Adrenal gland (tissue), 12 donors: ENCODE results near the gene FBXO24. TPM values are rescaled to one million over a fixed set of nuclear protein-coding genes. Genes with fewer than 3 reads are reported as not detected.
A peak's percentile ranks its signal among the peaks of the same experiment; 100 is the strongest.

Experiments
- DNase-seq, 7 donors: peaks; one replicate each; pipeline ENCODE4 v3.0.0-alpha.2; 2019 to 2020
- H3K27ac ChIP-seq, 5 donors: fragments of 200-600 bp; sonication (generic) in 4 of 5; 1 replicate in 3 of 5; 2 replicates in 2 of 5; pipeline versions ENCODE4 v1.5.1 to v1.8.0; 2016 to 2020; ENCODE audit warnings: mild to moderate bottlenecking in 1 of 5
- H3K27me3 ChIP-seq: fragments of 200-600 bp; 2 replicates; pipeline ENCODE4 v1.8.0; 2021
- H3K36me3 ChIP-seq, 2 donors: fragments of 200-600 bp; replicated peaks in 1 of 2; 1 replicate in 1 of 2; 2 replicates in 1 of 2; pipeline versions ENCODE4 v1.5.1 to v1.8.0; 2018 to 2022
- H3K4me1 ChIP-seq, 2 donors: fragments of 200-600 bp; replicated peaks in 1 of 2; 1 replicate in 1 of 2; 2 replicates in 1 of 2; pipeline versions ENCODE4 v1.5.1 to v1.8.0; 2018 to 2021
- H3K4me3 ChIP-seq, 4 donors: fragments of 200-600 bp; sonication (generic) in 3 of 4; one replicate each; pipeline ENCODE4 v1.5.1; 2016 to 2018
- H3K9me3 ChIP-seq, 3 donors: fragments of 200-600 bp; sonication (generic) in 1 of 3; replicated peaks in 1 of 3; 1 replicate in 2 of 3; 2 replicates in 1 of 3; pipeline versions ENCODE4 v1.5.1 to v1.8.0; 2016 to 2021
- POLR2A ChIP-seq, 2 donors: fragments of 450-650 bp; IDR thresholded peaks; one replicate each; pipeline ENCODE4 v1.6.1; 2017; ENCODE audit warnings: antibody characterized with exemption in 2 of 2, mild to moderate bottlenecking in 2 of 2, moderate library complexity in 1 of 2
- WGBS, 4 donors: extraction: QIAGEN DNeasy Blood & Tissue Kit in 2 of 4; methylation state at CpG; one replicate each; pipeline versions ENCODE4 v1.1.5 to v1.1.7; 2013 to 2017; 5-methylcytosine and 5-hydroxymethylcytosine counted together
- intact Hi-C, 2 donors: fragments of 100-400 bp; cut with DNase I; formaldehyde crosslinking; loops; one replicate each; pipeline versions ENCODE4 v1.14.1 to v1.15.0; 2022 to 2023
- polyA plus RNA-seq, 3 donors: library from polyadenylated mRNA; stranded (reverse); fragments of 200-250 nt in 2 of 3; fragments of 350-450 nt in 1 of 3; fragmentation: Illumina TruSeq in 1 of 3; extraction: RNeasy Lipid Tissue Mini Kit (QIAGEN cat#74804) in 1 of 3; gene quantifications; one replicate each; pipeline ENCODE4 v1.2.3, GENCODE V29; 2013 to 2014
- total RNA-seq, 9 donors: library from RNA; depleted of rRNA in 4 of 9; stranded (reverse); fragments of >200 nt in 4 of 9; fragments of 120-200 nt in 1 of 9; fragmentation: NEBNext Ultra II Directional in 1 of 9; extraction: Animal tissue kit (Norgen Biotek cat#: 25700) in 1 of 9; gene quantifications; one replicate each; pipeline versions ENCODE4 v1.1.0 to v1.2.4, GENCODE V29; 2013 to 2023
- TF ChIP-seq, protein P1 (sequence below), 6 experiments: fragments of 450-650 bp in 4 of 6; fragments of 200-600 bp in 2 of 6; sonication (generic) in 1 of 6; IDR thresholded peaks; 1 replicate in 5 of 6; 2 replicates in 1 of 6; pipeline versions ENCODE4 v1.5.1 to v1.8.0; 2016 to 2021; ENCODE audit warnings: antibody characterized with exemption in 6 of 6, mild to moderate bottlenecking in 2 of 6, moderate library complexity in 1 of 6
- donor health status: healthy with polysubstance abuse.
- donor health status: Bipolar disorder and iron deficiency.
- donor health status: DM: yes; HTN: yes; CAD: no.
- donor health status: DM: no; HTN: no; CAD: no.
- donor health status: DM: no; HTN: no; CAD: no.
- donor health status: DM: yes; HTN: yes; CAD: no.

FBXO24 gene
- total and polyA plus RNA-seq, 12 donors: 0.16 to 2.8 (median 0.89) TPM; not detected in 2

GRCh38 chr7:100577507-100577906, 8.6 kb upstream of the FBXO24 start:
- intact Hi-C loops: no loop called here
- peaks cover 2 to 4% of the 10 kb centered on the region in 2 donors for H3K4me1 ChIP-seq
- H3K4me3 ChIP-seq: no peak overlapping the region
- H3K27ac ChIP-seq: no peak overlapping the region
- peak in 1 of 7 donors; percentile 50 for DNase-seq
- peaks cover 0 to 82% of the 10 kb centered on the region in 2 donors for H3K36me3 ChIP-seq
- H3K27me3 ChIP-seq: no peaks in the 10 kb centered on the region
- no peaks in the 10 kb centered on the region for H3K9me3 ChIP-seq
- TF ChIP-seq, protein P1, sequence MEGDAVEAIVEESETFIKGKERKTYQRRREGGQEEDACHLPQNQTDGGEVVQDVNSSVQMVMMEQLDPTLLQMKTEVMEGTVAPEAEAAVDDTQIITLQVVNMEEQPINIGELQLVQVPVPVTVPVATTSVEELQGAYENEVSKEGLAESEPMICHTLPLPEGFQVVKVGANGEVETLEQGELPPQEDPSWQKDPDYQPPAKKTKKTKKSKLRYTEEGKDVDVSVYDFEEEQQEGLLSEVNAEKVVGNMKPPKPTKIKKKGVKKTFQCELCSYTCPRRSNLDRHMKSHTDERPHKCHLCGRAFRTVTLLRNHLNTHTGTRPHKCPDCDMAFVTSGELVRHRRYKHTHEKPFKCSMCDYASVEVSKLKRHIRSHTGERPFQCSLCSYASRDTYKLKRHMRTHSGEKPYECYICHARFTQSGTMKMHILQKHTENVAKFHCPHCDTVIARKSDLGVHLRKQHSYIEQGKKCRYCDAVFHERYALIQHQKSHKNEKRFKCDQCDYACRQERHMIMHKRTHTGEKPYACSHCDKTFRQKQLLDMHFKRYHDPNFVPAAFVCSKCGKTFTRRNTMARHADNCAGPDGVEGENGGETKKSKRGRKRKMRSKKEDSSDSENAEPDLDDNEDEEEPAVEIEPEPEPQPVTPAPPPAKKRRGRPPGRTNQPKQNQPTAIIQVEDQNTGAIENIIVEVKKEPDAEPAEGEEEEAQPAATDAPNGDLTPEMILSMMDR (IDR thresholded peaks at IDR 0.05): no peak
- TF ChIP-seq POLR2A (IDR thresholded peaks at IDR 0.05): no peak
- 81 to 96% (median 90%) methylated on average over 3 to 14 of the region's 14 CpGs for WGBS, 4 donors

GRCh38 chr7:100578246-100579183, 7.6 kb upstream of the FBXO24 start:
- DNase-seq: no peak
- intact Hi-C loops: no loop called here
- Histone ChIP-seq H3K27ac (no peak overlapping the region), H3K4me1 (peaks cover 12 to 14% of the 10 kb centered on the region in 2 donors), H3K27me3 (no peaks in the 10 kb centered on the region), H3K4me3 (no peak overlapping the region), H3K9me3 (no peaks in the 10 kb centered on the region), H3K36me3 (peaks cover 0 to 82% of the 10 kb centered on the region in 2 donors)
- WGBS, 4 donors: 89 to 94% (median 92%) methylated on average over 21 to 28 of the region's 28 CpGs
- TF ChIP-seq POLR2A (IDR thresholded peaks at IDR 0.05): no peak
- TF ChIP-seq, protein P1 (IDR thresholded peaks at IDR 0.05): no peak

GRCh38 chr7:100580466-100581283, 5.5 kb upstream of the FBXO24 start:
- H3K36me3 ChIP-seq: peaks cover 0 to 63% of the 10 kb centered on the region in 2 donors
- no peaks in the 10 kb centered on the region for H3K27me3 ChIP-seq
- intact Hi-C loops: loop anchor here in 1 of 2 donors (5.0 kb wide), 1 partner anchor 97 kb away; no protein-coding TSS in a partner anchor
- TF ChIP-seq, protein P1 (IDR thresholded peaks at IDR 0.05): no peak
- TF ChIP-seq POLR2A (IDR thresholded peaks at IDR 0.05): no peak
- H3K27ac ChIP-seq: no peak overlapping the region
- 73 to 82% (median 80%) methylated on average over 8 to 11 of the region's 11 CpGs for WGBS, 4 donors
- H3K4me1 ChIP-seq: peaks cover 21 to 30% of the 10 kb centered on the region in 2 donors
- no peak overlapping the region for H3K4me3 ChIP-seq
- DNase-seq: peak in 1 of 7 donors; percentile 52
- H3K9me3 ChIP-seq: no peaks in the 10 kb centered on the region
